WTC11 (cell line): ENCODE data around the gene TMEM238L. TPM values are rescaled to one million over a fixed set of nuclear protein-coding genes. Genes with fewer than 3 reads are reported as not detected.

Source experiments
- ATAC-seq: fragments of 200-7000 bp; cut with Tn5 transposase; 2 replicates; pipeline ENCODE4 v1.10.0; 2021; ENCODE audit warnings: mild to moderate bottlenecking, moderate library complexity
- CTCF ChIA-PET: fragments of 300-600 bp; sonication (Branson Sonifier 250); formaldehyde crosslinking; loops from one replicate; lab custom pipeline; 2021; ENCODE audit warnings: antibody characterized with exemption; lab: Charles Lee
- POLR2A ChIA-PET: fragments of 350-600 bp; sonication (Branson Sonifier 250); formaldehyde crosslinking; loops from one replicate; lab custom pipeline; 2021; ENCODE audit warnings: antibody characterized with exemption; lab: Charles Lee
- DNase-seq: peaks from one replicate; pipeline ENCODE4 v3.0.0; 2021; ENCODE audit warnings: low spot score
- H3K27ac Mint-ChIP-seq: 2 replicates; pipeline ENCODE4 v1.8.0; 2021; ENCODE audit warnings: mixed read lengths
- H3K27me3 Mint-ChIP-seq: 2 replicates; pipeline ENCODE4 v1.8.0; 2021; ENCODE audit warnings: low read depth, mild to moderate bottlenecking, moderate library complexity, mixed read lengths
- H3K36me3 Mint-ChIP-seq: 2 replicates; pipeline ENCODE4 v1.8.0; 2021; ENCODE audit warnings: mixed read lengths
- H3K4me1 Mint-ChIP-seq: 2 replicates; pipeline ENCODE4 v1.8.0; 2022; ENCODE audit warnings: mixed read lengths
- H3K4me3 Mint-ChIP-seq: 2 replicates; pipeline ENCODE4 v1.8.0; 2021; ENCODE audit warnings: mild to moderate bottlenecking, moderate library complexity, mixed read lengths
- H3K9me3 Mint-ChIP-seq: 2 replicates; pipeline ENCODE4 v1.8.0; 2021; ENCODE audit warnings: mixed read lengths
- ATF1 ChIP-seq: sonication (generic); formaldehyde crosslinking; IDR thresholded peaks from 2 replicates; pipeline ENCODE4 v1.8.1; 2023; ENCODE audit warnings: mild to moderate bottlenecking, moderate library complexity, missing genetic modification reagents
- FOXJ3 ChIP-seq: sonication (generic); formaldehyde crosslinking; IDR thresholded peaks from 2 replicates; pipeline ENCODE4 v1.9.0; 2021; ENCODE audit warnings: missing genetic modification reagents, mild to moderate bottlenecking, borderline replicate concordance
- IRF2 ChIP-seq: sonication (generic); formaldehyde crosslinking; IDR thresholded peaks from 2 replicates; pipeline ENCODE4 v1.8.0; 2022; ENCODE audit warnings: low read depth, missing genetic modification reagents, borderline replicate concordance
- JUN ChIP-seq: sonication (generic); formaldehyde crosslinking; IDR thresholded peaks from 2 replicates; pipeline ENCODE4 v1.8.0; 2023; ENCODE audit warnings: mild to moderate bottlenecking, missing genetic modification reagents
- KAT7 ChIP-seq: sonication (generic); formaldehyde crosslinking; IDR thresholded peaks from 2 replicates; pipeline ENCODE4 v1.8.1; 2023; ENCODE audit warnings: missing genetic modification reagents, mild to moderate bottlenecking, borderline replicate concordance
- NR2C2 ChIP-seq: sonication (generic); formaldehyde crosslinking; IDR thresholded peaks from 2 replicates; pipeline ENCODE4 v1.8.0; 2022; ENCODE audit warnings: mild to moderate bottlenecking, missing genetic modification reagents
- PRRX2 ChIP-seq: fragments of 250-450 bp; sonication (Bioruptor Pico); IDR thresholded peaks from 2 replicates; pipeline ENCODE4 v1.8.0; 2021; ENCODE audit warnings: mild to moderate bottlenecking
- SMAD3 ChIP-seq: sonication (generic); formaldehyde crosslinking; IDR thresholded peaks from 2 replicates; pipeline ENCODE4 v1.8.0; 2022; ENCODE audit warnings: missing genetic modification reagents, mild to moderate bottlenecking, borderline replicate concordance
- SP1 ChIP-seq: sonication (generic); formaldehyde crosslinking; conservative IDR thresholded peaks from 2 replicates; pipeline ENCODE4 v1.8.1; 2022; ENCODE audit warnings: missing genetic modification reagents
- total RNA-seq: library from RNA; stranded (reverse); gene quantifications from 3 replicates; pipeline ENCODE4 v1.2.3, GENCODE V29; 2021
- TF ChIP-seq, protein P1 (sequence below): sonication (generic); formaldehyde crosslinking; IDR thresholded peaks from 2 replicates; pipeline ENCODE4 v1.8.1; 2023; ENCODE audit warnings: mild to moderate bottlenecking, missing genetic modification reagents, borderline replicate concordance
- TF ChIP-seq, protein P2 (sequence below): fragments of 250-450 bp; sonication (Bioruptor Pico); IDR thresholded peaks from 2 replicates; pipeline ENCODE4 v1.9.0; 2021; ENCODE audit warnings: mild to moderate bottlenecking, borderline replicate concordance
- TF ChIP-seq, protein P3 (sequence below): sonication (generic); formaldehyde crosslinking; IDR thresholded peaks from 2 replicates; pipeline ENCODE4 v1.8.1; 2023; ENCODE audit warnings: mild to moderate bottlenecking, missing genetic modification reagents

The TMEM238L gene
- total RNA-seq, 1 experiment from 2014 or later: not detected

DNA sequence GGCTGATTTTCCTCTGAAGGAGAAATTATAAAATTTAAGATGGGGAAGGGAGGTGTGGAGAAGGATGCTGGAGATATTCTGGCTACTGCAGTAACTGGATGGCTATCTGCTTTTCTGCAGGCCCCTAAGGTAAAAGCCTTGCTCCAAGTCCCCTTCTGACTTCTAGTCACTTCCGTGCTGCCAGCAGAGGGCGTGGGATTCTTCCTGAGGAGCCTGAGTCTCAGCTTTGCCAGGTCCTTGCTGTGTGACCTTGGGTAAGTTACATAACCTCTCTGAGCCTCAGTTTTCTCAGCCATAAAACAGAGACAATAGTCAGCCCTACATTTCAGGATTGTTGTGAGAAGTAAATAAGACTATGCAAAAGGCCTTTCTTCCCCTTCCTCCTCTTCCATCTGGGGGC lies 49.8 kb downstream of the TMEM238L start (continued):
- TF ChIP-seq, protein P1, sequence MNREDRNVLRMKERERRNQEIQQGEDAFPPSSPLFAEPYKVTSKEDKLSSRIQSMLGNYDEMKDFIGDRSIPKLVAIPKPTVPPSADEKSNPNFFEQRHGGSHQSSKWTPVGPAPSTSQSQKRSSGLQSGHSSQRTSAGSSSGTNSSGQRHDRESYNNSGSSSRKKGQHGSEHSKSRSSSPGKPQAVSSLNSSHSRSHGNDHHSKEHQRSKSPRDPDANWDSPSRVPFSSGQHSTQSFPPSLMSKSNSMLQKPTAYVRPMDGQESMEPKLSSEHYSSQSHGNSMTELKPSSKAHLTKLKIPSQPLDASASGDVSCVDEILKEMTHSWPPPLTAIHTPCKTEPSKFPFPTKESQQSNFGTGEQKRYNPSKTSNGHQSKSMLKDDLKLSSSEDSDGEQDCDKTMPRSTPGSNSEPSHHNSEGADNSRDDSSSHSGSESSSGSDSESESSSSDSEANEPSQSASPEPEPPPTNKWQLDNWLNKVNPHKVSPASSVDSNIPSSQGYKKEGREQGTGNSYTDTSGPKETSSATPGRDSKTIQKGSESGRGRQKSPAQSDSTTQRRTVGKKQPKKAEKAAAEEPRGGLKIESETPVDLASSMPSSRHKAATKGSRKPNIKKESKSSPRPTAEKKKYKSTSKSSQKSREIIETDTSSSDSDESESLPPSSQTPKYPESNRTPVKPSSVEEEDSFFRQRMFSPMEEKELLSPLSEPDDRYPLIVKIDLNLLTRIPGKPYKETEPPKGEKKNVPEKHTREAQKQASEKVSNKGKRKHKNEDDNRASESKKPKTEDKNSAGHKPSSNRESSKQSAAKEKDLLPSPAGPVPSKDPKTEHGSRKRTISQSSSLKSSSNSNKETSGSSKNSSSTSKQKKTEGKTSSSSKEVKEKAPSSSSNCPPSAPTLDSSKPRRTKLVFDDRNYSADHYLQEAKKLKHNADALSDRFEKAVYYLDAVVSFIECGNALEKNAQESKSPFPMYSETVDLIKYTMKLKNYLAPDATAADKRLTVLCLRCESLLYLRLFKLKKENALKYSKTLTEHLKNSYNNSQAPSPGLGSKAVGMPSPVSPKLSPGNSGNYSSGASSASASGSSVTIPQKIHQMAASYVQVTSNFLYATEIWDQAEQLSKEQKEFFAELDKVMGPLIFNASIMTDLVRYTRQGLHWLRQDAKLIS (CRISPR knock-in tag): no peak
- TF ChIP-seq FOXJ3 (CRISPR knock-in tag): no peak

DNA sequence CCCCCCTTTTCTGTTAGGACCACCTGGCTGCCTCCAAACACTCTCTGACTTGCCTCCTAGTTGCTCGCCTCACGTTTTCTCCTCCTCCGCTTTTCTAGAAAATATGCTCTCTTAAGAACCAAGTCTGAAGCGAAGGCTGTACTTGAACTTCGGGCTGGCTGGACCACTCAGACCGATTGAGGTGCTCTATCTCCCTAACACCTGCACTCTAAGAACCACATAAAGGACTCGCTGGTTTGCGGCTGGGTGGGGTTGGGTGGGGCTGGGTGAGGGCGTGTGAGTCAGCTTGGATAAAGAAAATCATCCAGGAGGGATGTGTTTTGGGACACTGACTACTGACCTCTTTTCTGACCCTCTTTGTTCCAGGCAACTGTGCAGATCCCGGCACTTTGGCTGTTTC lies 51.2 kb downstream of the TMEM238L start:
- ATAC-seq (no peak), DNase-seq (no peak)
- no peak overlapping the region for H3K27ac Mint-ChIP-seq
- TF ChIP-seq SP1 (CRISPR knock-in tag) (no peak), JUN (CRISPR knock-in tag) (no peak)
- TF ChIP-seq, protein P2, sequence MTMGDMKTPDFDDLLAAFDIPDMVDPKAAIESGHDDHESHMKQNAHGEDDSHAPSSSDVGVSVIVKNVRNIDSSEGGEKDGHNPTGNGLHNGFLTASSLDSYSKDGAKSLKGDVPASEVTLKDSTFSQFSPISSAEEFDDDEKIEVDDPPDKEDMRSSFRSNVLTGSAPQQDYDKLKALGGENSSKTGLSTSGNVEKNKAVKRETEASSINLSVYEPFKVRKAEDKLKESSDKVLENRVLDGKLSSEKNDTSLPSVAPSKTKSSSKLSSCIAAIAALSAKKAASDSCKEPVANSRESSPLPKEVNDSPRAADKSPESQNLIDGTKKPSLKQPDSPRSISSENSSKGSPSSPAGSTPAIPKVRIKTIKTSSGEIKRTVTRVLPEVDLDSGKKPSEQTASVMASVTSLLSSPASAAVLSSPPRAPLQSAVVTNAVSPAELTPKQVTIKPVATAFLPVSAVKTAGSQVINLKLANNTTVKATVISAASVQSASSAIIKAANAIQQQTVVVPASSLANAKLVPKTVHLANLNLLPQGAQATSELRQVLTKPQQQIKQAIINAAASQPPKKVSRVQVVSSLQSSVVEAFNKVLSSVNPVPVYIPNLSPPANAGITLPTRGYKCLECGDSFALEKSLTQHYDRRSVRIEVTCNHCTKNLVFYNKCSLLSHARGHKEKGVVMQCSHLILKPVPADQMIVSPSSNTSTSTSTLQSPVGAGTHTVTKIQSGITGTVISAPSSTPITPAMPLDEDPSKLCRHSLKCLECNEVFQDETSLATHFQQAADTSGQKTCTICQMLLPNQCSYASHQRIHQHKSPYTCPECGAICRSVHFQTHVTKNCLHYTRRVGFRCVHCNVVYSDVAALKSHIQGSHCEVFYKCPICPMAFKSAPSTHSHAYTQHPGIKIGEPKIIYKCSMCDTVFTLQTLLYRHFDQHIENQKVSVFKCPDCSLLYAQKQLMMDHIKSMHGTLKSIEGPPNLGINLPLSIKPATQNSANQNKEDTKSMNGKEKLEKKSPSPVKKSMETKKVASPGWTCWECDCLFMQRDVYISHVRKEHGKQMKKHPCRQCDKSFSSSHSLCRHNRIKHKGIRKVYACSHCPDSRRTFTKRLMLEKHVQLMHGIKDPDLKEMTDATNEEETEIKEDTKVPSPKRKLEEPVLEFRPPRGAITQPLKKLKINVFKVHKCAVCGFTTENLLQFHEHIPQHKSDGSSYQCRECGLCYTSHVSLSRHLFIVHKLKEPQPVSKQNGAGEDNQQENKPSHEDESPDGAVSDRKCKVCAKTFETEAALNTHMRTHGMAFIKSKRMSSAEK (CRISPR knock-in tag): no peak
- H3K9me3 Mint-ChIP-seq: no peaks in the 10 kb centered on the region
- no peaks in the 10 kb centered on the region for H3K36me3 Mint-ChIP-seq
- ChIA-PET POLR2A (no interaction called here), CTCF (interaction anchor here (1.0 to 4.1 kb wide), 3 partner anchors 20 to 118 kb away, joined by 3 to 50 read pairs (median 4); no protein-coding TSS in a partner anchor)
- no peaks in the 10 kb centered on the region for H3K27me3 Mint-ChIP-seq
- H3K4me3 Mint-ChIP-seq: no peak overlapping the region
- H3K4me1 Mint-ChIP-seq: peaks cover 56% of the 10 kb centered on the region

DNA sequence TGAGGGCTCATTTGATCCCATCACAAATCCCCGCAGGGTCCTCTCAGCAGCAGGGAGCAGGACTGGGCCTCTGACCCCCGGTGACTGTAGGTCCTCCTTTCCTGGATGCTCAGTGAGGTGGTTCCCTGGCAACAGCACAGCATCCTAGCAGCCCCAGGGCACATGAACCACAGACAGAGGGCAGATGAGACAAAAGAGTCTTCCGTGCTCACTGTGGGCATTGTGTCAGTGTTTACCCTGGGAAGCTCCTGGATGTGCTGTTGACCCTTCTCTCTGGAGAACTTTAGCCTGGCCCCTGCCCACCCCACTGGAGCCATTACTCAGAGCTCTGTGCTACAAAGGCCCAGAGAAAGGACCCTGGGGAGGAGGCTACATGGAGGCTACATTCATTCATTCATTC lies 52.3 kb downstream of the TMEM238L start:
- H3K27ac Mint-ChIP-seq: no peak overlapping the region
- no peak for ATAC-seq
- no peaks in the 10 kb centered on the region for H3K9me3 Mint-ChIP-seq
- no peak overlapping the region for H3K4me3 Mint-ChIP-seq
- no peaks in the 10 kb centered on the region for H3K36me3 Mint-ChIP-seq
- no peaks in the 10 kb centered on the region for H3K27me3 Mint-ChIP-seq
- ChIA-PET CTCF (interaction anchor here (4.1 kb wide), 1 partner anchor 93 kb away, joined by 50 read pairs; no protein-coding TSS in a partner anchor), POLR2A (interaction anchor here (0.6 kb wide), 1 partner anchor 9 kb away, joined by 3 read pairs; no protein-coding TSS in a partner anchor)
- H3K4me1 Mint-ChIP-seq: peaks cover 45% of the 10 kb centered on the region
- DNase-seq: no peak
- TF ChIP-seq PRRX2 (CRISPR knock-in tag) (no peak), ATF1 (CRISPR knock-in tag) (no peak), IRF2 (CRISPR knock-in tag) (no peak), NR2C2 (no peak), SMAD3 (no peak), KAT7 (CRISPR knock-in tag) (no peak)
- TF ChIP-seq, protein P1 (CRISPR knock-in tag): no peak
- TF ChIP-seq, protein P2 (CRISPR knock-in tag): no peak
- TF ChIP-seq, protein P3, sequence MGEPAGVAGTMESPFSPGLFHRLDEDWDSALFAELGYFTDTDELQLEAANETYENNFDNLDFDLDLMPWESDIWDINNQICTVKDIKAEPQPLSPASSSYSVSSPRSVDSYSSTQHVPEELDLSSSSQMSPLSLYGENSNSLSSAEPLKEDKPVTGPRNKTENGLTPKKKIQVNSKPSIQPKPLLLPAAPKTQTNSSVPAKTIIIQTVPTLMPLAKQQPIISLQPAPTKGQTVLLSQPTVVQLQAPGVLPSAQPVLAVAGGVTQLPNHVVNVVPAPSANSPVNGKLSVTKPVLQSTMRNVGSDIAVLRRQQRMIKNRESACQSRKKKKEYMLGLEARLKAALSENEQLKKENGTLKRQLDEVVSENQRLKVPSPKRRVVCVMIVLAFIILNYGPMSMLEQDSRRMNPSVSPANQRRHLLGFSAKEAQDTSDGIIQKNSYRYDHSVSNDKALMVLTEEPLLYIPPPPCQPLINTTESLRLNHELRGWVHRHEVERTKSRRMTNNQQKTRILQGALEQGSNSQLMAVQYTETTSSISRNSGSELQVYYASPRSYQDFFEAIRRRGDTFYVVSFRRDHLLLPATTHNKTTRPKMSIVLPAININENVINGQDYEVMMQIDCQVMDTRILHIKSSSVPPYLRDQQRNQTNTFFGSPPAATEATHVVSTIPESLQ (CRISPR knock-in tag): no peak
